ENCODE data around the gene ADGRG6.

The ADGRG6 gene

DNA sequence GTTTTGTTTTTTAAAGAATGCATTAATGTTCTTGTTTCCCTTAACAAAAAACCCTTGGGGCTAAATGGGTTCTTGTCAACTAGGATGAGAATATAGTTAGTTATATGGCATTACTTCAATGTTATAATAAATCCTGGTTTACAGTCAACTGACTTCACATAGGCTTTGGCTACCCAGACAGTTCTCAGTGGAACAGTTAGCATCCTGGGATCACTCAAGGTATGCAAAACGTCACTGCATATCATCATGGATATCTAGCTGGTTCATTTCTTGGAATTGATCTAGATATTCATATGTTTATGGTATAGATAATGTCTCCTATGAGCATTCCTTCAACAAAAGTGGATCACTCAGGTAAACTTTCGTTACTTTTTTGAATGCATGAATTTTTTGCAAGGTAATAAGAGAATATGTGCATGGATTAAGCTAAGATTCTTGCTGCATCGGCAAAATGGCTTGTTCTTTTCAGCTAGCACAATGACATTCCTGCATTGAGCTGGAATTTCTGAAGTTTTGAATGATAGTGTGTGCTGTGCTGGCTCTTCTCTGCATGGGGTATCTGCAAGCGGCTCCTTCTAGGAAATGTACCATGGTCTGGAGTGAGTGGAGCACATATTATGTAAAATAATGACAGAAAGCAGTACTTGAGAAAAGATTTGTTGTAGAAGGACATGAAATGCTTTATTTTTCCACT lies 138.9 kb downstream of the ADGRG6 start:
- H3F3A ChIP-seq (ENCODE audit: insufficient read depth), result no peaks in the 10 kb centered on the region
- H3K27ac ChIP-seq (ENCODE audit: low read depth, low read length), result no peak overlapping the region
- no peaks in the 10 kb centered on the region for H3K9me3 ChIP-seq (ENCODE audit: insufficient read depth, low read length)
- H3K4me2 ChIP-seq (ENCODE audit: low read depth, low read length, poor library complexity, severe bottlenecking), result no peak overlapping the region
- no peak overlapping the region for H2AFZ ChIP-seq (ENCODE audit: low read depth, low read length, severe bottlenecking)
- no peaks in the 10 kb centered on the region for H3K79me2 ChIP-seq (ENCODE audit: insufficient read depth, low read length)
- no peaks in the 10 kb centered on the region for H3K9me2 ChIP-seq (replicated peaks; ENCODE audit: insufficient read depth, low read length)
- no peaks in the 10 kb centered on the region for H3K27me3 ChIP-seq (ENCODE audit: low read length)
- H3K9ac ChIP-seq (ENCODE audit: low read length), result no peak overlapping the region
- no peaks in the 10 kb centered on the region for H3K36me3 ChIP-seq (ENCODE audit: low read length)
- H4K20me1 ChIP-seq (ENCODE audit: low read depth, low read length), result no peaks in the 10 kb centered on the region
- TF ChIP-seq, protein P1, sequence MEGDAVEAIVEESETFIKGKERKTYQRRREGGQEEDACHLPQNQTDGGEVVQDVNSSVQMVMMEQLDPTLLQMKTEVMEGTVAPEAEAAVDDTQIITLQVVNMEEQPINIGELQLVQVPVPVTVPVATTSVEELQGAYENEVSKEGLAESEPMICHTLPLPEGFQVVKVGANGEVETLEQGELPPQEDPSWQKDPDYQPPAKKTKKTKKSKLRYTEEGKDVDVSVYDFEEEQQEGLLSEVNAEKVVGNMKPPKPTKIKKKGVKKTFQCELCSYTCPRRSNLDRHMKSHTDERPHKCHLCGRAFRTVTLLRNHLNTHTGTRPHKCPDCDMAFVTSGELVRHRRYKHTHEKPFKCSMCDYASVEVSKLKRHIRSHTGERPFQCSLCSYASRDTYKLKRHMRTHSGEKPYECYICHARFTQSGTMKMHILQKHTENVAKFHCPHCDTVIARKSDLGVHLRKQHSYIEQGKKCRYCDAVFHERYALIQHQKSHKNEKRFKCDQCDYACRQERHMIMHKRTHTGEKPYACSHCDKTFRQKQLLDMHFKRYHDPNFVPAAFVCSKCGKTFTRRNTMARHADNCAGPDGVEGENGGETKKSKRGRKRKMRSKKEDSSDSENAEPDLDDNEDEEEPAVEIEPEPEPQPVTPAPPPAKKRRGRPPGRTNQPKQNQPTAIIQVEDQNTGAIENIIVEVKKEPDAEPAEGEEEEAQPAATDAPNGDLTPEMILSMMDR (IDR thresholded peaks at IDR 0.05; ENCODE audit: insufficient read depth, low read length, poor library complexity, severe bottlenecking), result no peak
- TF ChIP-seq EZH2phosphoT487 (conservative IDR thresholded peaks at IDR 0.05; ENCODE audit: low read length), result no peak
- H3K4me3 ChIP-seq (ENCODE audit: insufficient read depth, low read length, poor library complexity, severe bottlenecking), result no peak overlapping the region

DNA sequence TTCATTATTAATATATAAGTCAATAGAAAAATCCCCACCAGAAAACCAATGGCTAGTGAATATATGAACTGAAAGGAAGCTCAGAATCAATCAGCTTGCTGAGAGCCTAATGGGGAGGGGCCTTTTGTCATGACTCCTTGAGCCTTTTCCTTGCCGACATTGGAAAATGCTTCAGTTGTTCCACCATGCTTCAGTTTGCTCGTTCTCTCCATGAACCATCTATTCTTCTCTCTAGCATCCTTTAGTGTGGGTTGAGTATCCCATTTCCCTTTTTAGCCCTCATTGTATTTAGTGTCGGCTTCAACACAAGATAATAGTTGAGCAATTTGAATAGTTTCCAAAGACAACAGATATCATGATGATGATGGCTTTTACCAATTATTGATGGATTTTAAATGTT lies 139.9 kb downstream of the ADGRG6 start:
- H3K4me3 ChIP-seq (ENCODE audit: insufficient read depth, low read length, poor library complexity, severe bottlenecking), result no peak overlapping the region
- no peaks in the 10 kb centered on the region for H4K20me1 ChIP-seq (ENCODE audit: low read depth, low read length)
- H3K36me3 ChIP-seq (ENCODE audit: low read length), result no peaks in the 10 kb centered on the region
- H3F3A ChIP-seq (ENCODE audit: insufficient read depth), result no peaks in the 10 kb centered on the region
- H3K27me3 ChIP-seq (ENCODE audit: low read length), result no peaks in the 10 kb centered on the region
- H3K4me2 ChIP-seq (ENCODE audit: low read depth, low read length, poor library complexity, severe bottlenecking), result no peak overlapping the region
- H3K9me2 ChIP-seq (replicated peaks; ENCODE audit: insufficient read depth, low read length), result no peaks in the 10 kb centered on the region
- TF ChIP-seq, protein P1 (IDR thresholded peaks at IDR 0.05; ENCODE audit: insufficient read depth, low read length, poor library complexity, severe bottlenecking), result no peak
- no peak for TF ChIP-seq EZH2phosphoT487 (conservative IDR thresholded peaks at IDR 0.05; ENCODE audit: low read length)
- no peak overlapping the region for H2AFZ ChIP-seq (ENCODE audit: low read depth, low read length, severe bottlenecking)
- H3K27ac ChIP-seq (ENCODE audit: low read depth, low read length), result no peak overlapping the region
- no peaks in the 10 kb centered on the region for H3K9me3 ChIP-seq (ENCODE audit: insufficient read depth, low read length)
- no peaks in the 10 kb centered on the region for H3K79me2 ChIP-seq (ENCODE audit: insufficient read depth, low read length)
- H3K9ac ChIP-seq (ENCODE audit: low read length), result no peak overlapping the region

- no peaks in the 10 kb centered on the region for H3F3A ChIP-seq (ENCODE audit: insufficient read depth)
- no peaks in the 10 kb centered on the region for H3K79me2 ChIP-seq (ENCODE audit: insufficient read depth, low read length)
- no peak overlapping the region for H3K9ac ChIP-seq (ENCODE audit: low read length)
- no peak for TF ChIP-seq EZH2phosphoT487 (conservative IDR thresholded peaks at IDR 0.05; ENCODE audit: low read length)
- TF ChIP-seq, protein P1 (IDR thresholded peaks at IDR 0.05; ENCODE audit: insufficient read depth, low read length, poor library complexity, severe bottlenecking), result no peak
- no peaks in the 10 kb centered on the region for H3K9me2 ChIP-seq (replicated peaks; ENCODE audit: insufficient read depth, low read length)
- no peaks in the 10 kb centered on the region for H4K20me1 ChIP-seq (ENCODE audit: low read depth, low read length)
- no peaks in the 10 kb centered on the region for H3K36me3 ChIP-seq (ENCODE audit: low read length)
- H3K9me3 ChIP-seq (ENCODE audit: insufficient read depth, low read length), result no peaks in the 10 kb centered on the region
- no peak overlapping the region for H2AFZ ChIP-seq (ENCODE audit: low read depth, low read length, severe bottlenecking)
- no peak overlapping the region for H3K27ac ChIP-seq (ENCODE audit: low read depth, low read length)
- no peak overlapping the region for H3K4me2 ChIP-seq (ENCODE audit: low read depth, low read length, poor library complexity, severe bottlenecking)
- no peaks in the 10 kb centered on the region for H3K27me3 ChIP-seq (ENCODE audit: low read length)
- no peak overlapping the region for H3K4me3 ChIP-seq (ENCODE audit: insufficient read depth, low read length, poor library complexity, severe bottlenecking)
Measured at GRCh38 chr6:142443102-142443501, 141.3 kb downstream of the ADGRG6 start.
